ENCODE results near the gene ADGRD1. TPM values are rescaled to one million over a fixed set of nuclear protein-coding genes. Genes with fewer than 3 reads are reported as not detected.

ADGRD1 gene
- total RNA-seq, 1 donor from 2014 or later: 1.9 TPM

- DNase-seq: no peak
Observed at GRCh38 chr12:131137009-131137835, 183.5 kb downstream of the ADGRD1 start.

- peak; percentile 52 for DNase-seq
Observed at GRCh38 chr12:131137836-131138637, 184.3 kb downstream of the ADGRD1 start.

- peak; percentile 84 for DNase-seq
Observed at GRCh38 chr12:131138638-131139362, 185.1 kb downstream of the ADGRD1 start.

GRCh38 chr12:131139363-131140068, 185.8 kb downstream of the ADGRD1 start:
- no peak for DNase-seq

- no peak for DNase-seq
Observed at GRCh38 chr12:131140069-131140435, 186.3 kb downstream of the ADGRD1 start.

GRCh38 chr12:131140697-131141096, 187.0 kb downstream of the ADGRD1 start:
- DNase-seq: no peak

GRCh38 chr12:131141514-131141913, 187.8 kb downstream of the ADGRD1 start:
- no peak for DNase-seq

GRCh38 chr12:131142891-131143657, 189.4 kb downstream of the ADGRD1 start:
- DNase-seq: peak; percentile 25

GRCh38 chr12:131146173-131146675, 192.5 kb downstream of the ADGRD1 start:
- DNase-seq: no peak

GRCh38 chr12:131147293-131147692, 193.6 kb downstream of the ADGRD1 start:
- DNase-seq: no peak

- no peak for DNase-seq
Observed at GRCh38 chr12:131147894-131148293, 194.2 kb downstream of the ADGRD1 start.

- DNase-seq: no peak
Observed at GRCh38 chr12:131151558-131152345, 198.0 kb downstream of the ADGRD1 start.

- no peak for DNase-seq
Observed at GRCh38 chr12:131152587-131152986, 198.9 kb downstream of the ADGRD1 start.

- no peak for DNase-seq
Observed at GRCh38 chr12:131153016-131153415, 199.3 kb downstream of the ADGRD1 start.

GRCh38 chr12:131153956-131154355, 200.2 kb downstream of the ADGRD1 start:
- DNase-seq: no peak

GRCh38 chr12:131155131-131155530, 201.4 kb downstream of the ADGRD1 start:
- no peak for DNase-seq

- no peak for DNase-seq
Observed at GRCh38 chr12:131157743-131158142, 204.0 kb downstream of the ADGRD1 start.

GRCh38 chr12:131159660-131160059, 206.0 kb downstream of the ADGRD1 start:
- no peak for DNase-seq

- DNase-seq: no peak
Observed at GRCh38 chr12:131162113-131162512, 208.4 kb downstream of the ADGRD1 start.

GRCh38 chr12:131163189-131163738, 209.6 kb downstream of the ADGRD1 start:
- no peak for DNase-seq
